Activated CD4-positive, alpha-beta memory T cell treated with anti-CD3 and anti-CD28 coated beads for 36 hours (primary cell): ENCODE results near the gene FLCN. TPM values are rescaled to one million over a fixed set of nuclear protein-coding genes. Genes with fewer than 3 reads are reported as not detected.
A peak's percentile ranks its signal among the peaks of the same experiment; 100 is the strongest.
"Not testable (repeated sequence)": the region's sequence is repeated elsewhere in the genome, so short reads cannot be mapped to it uniquely, and the experiment has no call there.

Source experiments
- CTCF ChIA-PET: fragments of 350-600 bp; sonication (Branson Sonifier 250); formaldehyde crosslinking; loops from one replicate; lab custom pipeline; 2021; ENCODE audit warnings: antibody characterized with exemption, inconsistent platforms; lab: Charles Lee
- POLR2A ChIA-PET: fragments of 350-600 bp; sonication (Branson Sonifier 250); formaldehyde crosslinking; loops from one replicate; lab custom pipeline; 2021; ENCODE audit warnings: antibody characterized with exemption; lab: Charles Lee
- DNase-seq: peaks from one replicate; pipeline ENCODE4 v3.0.0-alpha.2; 2020
- H3K27ac Mint-ChIP-seq: one replicate; pipeline ENCODE4 v1.8.0; 2021; ENCODE audit warnings: mixed read lengths
- H3K27me3 Mint-ChIP-seq: one replicate; pipeline ENCODE4 v1.8.0; 2021; ENCODE audit warnings: mixed read lengths
- H3K36me3 Mint-ChIP-seq: one replicate; pipeline ENCODE4 v1.8.0; 2021; ENCODE audit warnings: mixed read lengths
- H3K4me1 Mint-ChIP-seq: one replicate; pipeline ENCODE4 v1.8.0; 2021; ENCODE audit warnings: low read depth, mixed read lengths
- H3K4me3 Mint-ChIP-seq: one replicate; pipeline ENCODE4 v1.8.0; 2021; ENCODE audit warnings: mild to moderate bottlenecking, mixed read lengths
- H3K9me3 Mint-ChIP-seq: one replicate; pipeline ENCODE4 v1.8.0; 2021; ENCODE audit warnings: mixed read lengths
- intact Hi-C: fragments of 100-400 bp; cut with micrococcal nuclease; formaldehyde crosslinking; loops from one replicate; pipeline ENCODE4 v1.15.1; 2023
- total RNA-seq, 2 experiments: library from RNA; stranded (reverse); gene quantifications; one replicate each; pipeline ENCODE4 v1.2.3, GENCODE V29; 2021

FLCN gene
- total RNA-seq, 2 experiments from 2014 or later: 24.0 to 24.6 TPM

- H3K9me3 Mint-ChIP-seq: no peaks in the 10 kb centered on the region
- ChIA-PET POLR2A (interaction anchor here (0.6 kb wide), 1 partner anchor 273 kb away, joined by 4 read pairs; no protein-coding TSS in a partner anchor), CTCF (interaction anchor here (0.9 to 1.8 kb wide), 2 partner anchors 12 to 114 kb away, joined by 3 to 5 read pairs; no protein-coding TSS in a partner anchor)
- peaks cover 46% of the 10 kb centered on the region for H3K36me3 Mint-ChIP-seq
- H3K27me3 Mint-ChIP-seq: no peaks in the 10 kb centered on the region
- no peak overlapping the region for H3K4me3 Mint-ChIP-seq
- DNase-seq: no peak
- intact Hi-C loops: no loop called here
- no peak overlapping the region for H3K27ac Mint-ChIP-seq
- peaks cover 5% of the 10 kb centered on the region for H3K4me1 Mint-ChIP-seq
These were observed 19.3 kb upstream of the FLCN start for GRCh38 chr17:17256316-17256715.

GRCh38 chr17:17255689-17256088 lies 18.7 kb upstream of the FLCN start:
- intact Hi-C loops, H3K9me3 Mint-ChIP-seq, H3K4me3 Mint-ChIP-seq, DNase-seq, POLR2A ChIA-PET, H3K4me1 Mint-ChIP-seq, H3K27me3 Mint-ChIP-seq, H3K27ac Mint-ChIP-seq: not testable (repeated sequence)
- peaks cover 42% of the 10 kb centered on the region for H3K36me3 Mint-ChIP-seq
- CTCF ChIA-PET: interaction anchor here (0.7 to 1.8 kb wide), 2 partner anchors 113 to 174 kb away, joined by 4 to 5 read pairs; no protein-coding TSS in a partner anchor

GRCh38 chr17:17254036-17254435 lies 17.1 kb upstream of the FLCN start:
- Mint-ChIP-seq H3K4me3 (no peak overlapping the region), H3K27ac (no peak overlapping the region), H3K9me3 (no peaks in the 10 kb centered on the region), H3K4me1 (peaks cover 5% of the 10 kb centered on the region), H3K36me3 (peaks cover 35% of the 10 kb centered on the region), H3K27me3 (no peaks in the 10 kb centered on the region)
- DNase-seq: no peak
- intact Hi-C loops: no loop called here
- CTCF ChIA-PET: interaction anchor here (1.0 to 1.4 kb wide), 2 partner anchors 19 to 112 kb away, joined by 3 to 5 read pairs; no protein-coding TSS in a partner anchor
- POLR2A ChIA-PET: no interaction called here

GRCh38 chr17:17253406-17253805 lies 16.4 kb upstream of the FLCN start:
- peaks cover 33% of the 10 kb centered on the region for H3K36me3 Mint-ChIP-seq
- no peaks in the 10 kb centered on the region for H3K9me3 Mint-ChIP-seq
- peaks cover 5% of the 10 kb centered on the region for H3K4me1 Mint-ChIP-seq
- intact Hi-C loops: no loop called here
- H3K27me3 Mint-ChIP-seq: no peaks in the 10 kb centered on the region
- H3K27ac Mint-ChIP-seq: peak overlapping the region; percentile 55
- H3K4me3 Mint-ChIP-seq: no peak overlapping the region
- no peak for DNase-seq
- ChIA-PET POLR2A (interaction anchor here (0.5 kb wide), 1 partner anchor 8 kb away, joined by 3 read pairs; no protein-coding TSS in a partner anchor), CTCF (interaction anchor here (1.0 to 1.4 kb wide), 2 partner anchors 19 to 111 kb away, joined by 3 to 5 read pairs; no protein-coding TSS in a partner anchor)

DNA sequence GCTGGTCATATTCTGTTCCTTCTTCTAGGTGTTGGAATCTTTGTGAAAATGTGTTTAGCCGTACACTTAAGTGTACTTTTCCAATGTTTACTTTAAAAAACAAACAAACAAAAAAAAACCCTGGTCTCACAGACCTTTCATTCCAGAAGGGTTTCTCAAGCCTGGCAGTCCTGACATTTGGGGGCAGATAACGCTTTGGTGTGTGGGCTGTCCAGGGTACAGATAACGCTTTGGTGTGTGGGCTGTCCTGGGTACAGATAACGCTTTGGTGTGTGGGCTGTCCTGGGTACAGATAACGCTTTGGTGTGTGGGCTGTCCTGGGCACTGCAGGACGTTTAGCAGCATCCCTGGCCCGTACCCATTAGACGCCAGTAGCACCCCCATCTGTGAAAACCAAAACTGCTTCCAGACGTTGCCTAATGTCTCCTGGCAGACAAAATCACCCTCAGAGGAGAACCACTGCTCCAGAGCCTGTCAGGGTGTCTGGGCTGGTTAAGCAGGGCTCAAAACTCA lies 15.2 kb upstream of the FLCN start:
- POLR2A ChIA-PET: no interaction called here
- DNase-seq: no peak
- no peak overlapping the region for H3K27ac Mint-ChIP-seq
- H3K4me1 Mint-ChIP-seq: peaks cover 5% of the 10 kb centered on the region
- H3K27me3 Mint-ChIP-seq: no peaks in the 10 kb centered on the region
- intact Hi-C loops: no loop called here
- no peaks in the 10 kb centered on the region for H3K9me3 Mint-ChIP-seq
- H3K4me3 Mint-ChIP-seq: no peak overlapping the region
- CTCF ChIA-PET: no interaction called here
- H3K36me3 Mint-ChIP-seq: peaks cover 37% of the 10 kb centered on the region

- no peaks in the 10 kb centered on the region for H3K4me1 Mint-ChIP-seq
- intact Hi-C loops: no loop called here
- no peak overlapping the region for H3K27ac Mint-ChIP-seq
- H3K36me3 Mint-ChIP-seq: peaks cover 17% of the 10 kb centered on the region
- H3K9me3 Mint-ChIP-seq: no peaks in the 10 kb centered on the region
- CTCF ChIA-PET: interaction anchor here (0.6 kb wide), 1 partner anchor 661 kb away, joined by 3 read pairs; no protein-coding TSS in a partner anchor
- DNase-seq: no peak
- POLR2A ChIA-PET: no interaction called here
- H3K4me3 Mint-ChIP-seq: no peak overlapping the region
- H3K27me3 Mint-ChIP-seq: no peaks in the 10 kb centered on the region
These were observed 9.9 kb upstream of the FLCN start for GRCh38 chr17:17246879-17247278.

DNA sequence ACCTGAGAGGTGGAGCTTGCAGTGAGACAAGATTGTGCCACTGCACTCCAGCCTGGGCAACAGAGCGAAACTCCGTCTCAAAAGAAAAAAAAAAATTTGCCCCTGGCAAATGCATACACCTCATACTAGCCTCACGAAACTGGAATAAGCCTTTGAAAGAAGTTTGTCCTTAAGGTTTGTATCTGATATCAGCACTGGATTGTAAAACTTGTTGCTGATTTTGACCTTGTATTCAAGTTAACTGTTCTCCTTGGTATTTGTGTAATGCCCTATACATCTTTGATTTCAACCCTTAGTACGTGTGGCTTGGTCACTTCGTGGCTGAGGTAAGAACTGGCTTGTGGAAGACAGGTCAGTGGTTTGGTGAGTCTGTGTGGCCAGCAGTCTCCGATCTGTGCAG lies 6.2 kb upstream of the FLCN start:
- DNase-seq: no peak
- Mint-ChIP-seq H3K9me3 (no peaks in the 10 kb centered on the region), H3K36me3 (peaks cover 11% of the 10 kb centered on the region), H3K27ac (no peak overlapping the region), H3K4me1 (peaks cover 17% of the 10 kb centered on the region), H3K4me3 (no peak overlapping the region), H3K27me3 (no peaks in the 10 kb centered on the region)
- intact Hi-C loops: no loop called here
- ChIA-PET CTCF (no interaction called here), POLR2A (no interaction called here)

GRCh38 chr17:17242246-17242645 lies 5.3 kb upstream of the FLCN start:
- ChIA-PET CTCF (no interaction called here), POLR2A (no interaction called here)
- H3K4me3 Mint-ChIP-seq: no peak overlapping the region
- H3K36me3 Mint-ChIP-seq: peaks cover 4% of the 10 kb centered on the region
- no peaks in the 10 kb centered on the region for H3K9me3 Mint-ChIP-seq
- intact Hi-C loops: no loop called here
- peaks cover 20% of the 10 kb centered on the region for H3K4me1 Mint-ChIP-seq
- DNase-seq: no peak
- no peaks in the 10 kb centered on the region for H3K27me3 Mint-ChIP-seq
- H3K27ac Mint-ChIP-seq: no peak overlapping the region

DNA sequence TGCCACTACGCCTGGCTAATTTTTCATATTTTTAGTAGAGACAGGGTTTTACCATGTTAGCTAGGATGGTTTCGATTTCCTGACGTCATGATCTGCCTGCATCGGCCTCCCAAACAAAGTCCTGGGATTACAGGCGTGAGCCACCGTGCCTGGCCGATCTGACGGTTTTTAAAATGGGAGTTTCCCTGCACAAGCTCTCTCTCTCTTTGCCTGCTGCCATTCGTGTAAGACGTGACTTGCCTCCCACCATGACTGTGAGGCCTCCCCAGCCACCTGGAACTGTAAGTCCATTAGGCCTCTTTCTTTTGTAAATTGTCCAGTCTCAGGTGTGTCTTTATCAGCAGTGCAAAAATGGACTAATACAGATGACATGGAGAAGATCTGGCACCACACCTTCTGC lies 4.7 kb upstream of the FLCN start:
- ChIA-PET POLR2A (no interaction called here), CTCF (no interaction called here)
- no peaks in the 10 kb centered on the region for H3K36me3 Mint-ChIP-seq
- no peak for DNase-seq
- H3K9me3 Mint-ChIP-seq: no peaks in the 10 kb centered on the region
- H3K4me3 Mint-ChIP-seq: no peak overlapping the region
- peaks cover 20% of the 10 kb centered on the region for H3K4me1 Mint-ChIP-seq
- no peaks in the 10 kb centered on the region for H3K27me3 Mint-ChIP-seq
- no peak overlapping the region for H3K27ac Mint-ChIP-seq
- intact Hi-C loops: no loop called here

GRCh38 chr17:17239832-17240231 lies 2.9 kb upstream of the FLCN start:
- POLR2A ChIA-PET: no interaction called here
- Mint-ChIP-seq H3K27me3 (no peaks in the 10 kb centered on the region), H3K9me3 (no peaks in the 10 kb centered on the region), H3K27ac (no peak overlapping the region), H3K4me3 (no peak overlapping the region), H3K36me3 (no peaks in the 10 kb centered on the region), H3K4me1 (peaks cover 36% of the 10 kb centered on the region)
- intact Hi-C loops: no loop called here
- CTCF ChIA-PET: interaction anchor here (1.0 kb wide), 1 partner anchor 98 kb away, joined by 3 read pairs; no protein-coding TSS in a partner anchor
- no peak for DNase-seq

- intact Hi-C loops: loop anchor here (1.0 to 2.0 kb wide), 3 partner anchors 30 to 57 kb away; partner anchors contain the start of genes COPS3 and PLD6
- Mint-ChIP-seq H3K4me3 (peak overlapping the region; percentile 97), H3K9me3 (no peaks in the 10 kb centered on the region), H3K27ac (peak overlapping the region; percentile 94), H3K27me3 (no peaks in the 10 kb centered on the region), H3K4me1 (peaks cover 36% of the 10 kb centered on the region), H3K36me3 (peaks cover 9% of the 10 kb centered on the region)
- CTCF ChIA-PET: interaction anchor here (0.9 to 1.8 kb wide), 4 partner anchors 94 to 236 kb away, joined by 3 to 9 read pairs (median 6); no protein-coding TSS in a partner anchor
- POLR2A ChIA-PET: interaction anchor here (1.0 to 1.2 kb wide), 4 partner anchors 8 to 195 kb away, joined by 3 to 4 read pairs (median 4); partner anchors contain the start of gene COPS3
- DNase-seq: no peak
These were observed 508 bp downstream of the FLCN start for GRCh38 chr17:17236295-17237025.
